GM10266 (cell line): Measurements from ENCODE around the gene CARS1.

Experiments used
- DNase-seq: peaks from one replicate; pipeline ENCODE4 v3.0.0; 2012; ENCODE audit errors: extremely low spot score
- CTCF ChIP-seq: IDR thresholded peaks from 2 replicates; pipeline ENCODE4 v1.5.1; 2012; ENCODE audit warnings: mild to moderate bottlenecking, low read depth; ENCODE audit not compliant: control insufficient read depth, insufficient read depth; ENCODE audit errors: missing control alignments

Gene CARS1

DNA sequence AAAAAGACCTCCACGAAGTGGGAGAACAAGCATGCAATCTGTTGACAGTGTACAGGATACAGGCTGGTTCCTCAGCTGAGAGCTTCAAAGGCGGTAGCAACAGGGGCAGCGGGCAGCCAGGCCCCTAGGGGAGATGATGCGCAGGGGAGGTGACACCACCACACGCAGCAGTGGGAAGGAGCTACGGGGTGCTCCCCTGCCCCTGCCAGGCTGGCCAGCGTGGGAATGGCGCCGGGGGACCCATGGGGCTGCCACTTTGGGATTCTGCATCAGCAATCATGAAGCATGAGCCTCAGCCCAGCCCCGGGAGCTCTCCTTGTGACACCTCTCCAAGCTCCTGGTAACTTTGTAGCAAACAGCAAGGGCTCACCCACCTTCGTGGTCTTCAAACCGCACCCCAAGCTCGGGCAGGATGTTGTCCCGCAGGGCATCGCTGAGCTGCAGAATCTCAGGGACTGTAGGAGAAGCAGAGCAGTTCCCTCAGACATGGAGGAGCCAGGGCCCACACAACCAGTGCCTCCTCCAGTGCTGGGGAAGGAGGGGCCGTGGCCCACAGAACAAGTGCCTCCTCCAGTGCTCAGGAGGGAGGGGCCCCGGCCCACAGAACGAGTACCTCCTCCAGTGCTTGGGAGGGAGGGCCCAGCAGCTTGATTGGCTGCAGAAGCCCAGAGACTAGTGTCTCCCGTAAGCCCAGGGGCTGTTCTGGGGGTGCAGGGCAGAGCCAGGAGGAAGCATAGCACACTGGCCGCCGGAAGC is 50.5 kb downstream of the CARS1 start:
- no peak for TF ChIP-seq CTCF
- no peak for DNase-seq

DNA sequence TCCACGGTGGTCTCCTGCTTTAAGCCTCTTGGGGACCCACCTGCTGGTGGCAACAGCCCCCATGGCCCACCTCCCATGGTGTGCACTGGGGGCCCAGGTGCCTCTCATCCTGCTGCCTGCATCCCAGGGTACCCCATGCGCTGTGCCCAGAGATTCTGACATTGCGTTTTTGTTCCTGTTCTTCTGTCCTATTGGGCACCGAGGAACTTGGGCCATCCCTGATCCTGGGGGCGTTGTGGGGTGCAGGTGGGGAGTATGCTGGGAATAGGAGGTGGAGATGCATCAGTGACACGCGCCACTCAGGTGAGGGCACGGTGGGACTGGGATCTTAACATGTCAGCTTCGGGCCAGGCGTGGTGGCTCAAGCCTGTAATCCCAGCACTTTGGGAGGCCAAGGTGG is 52.7 kb downstream of the CARS1 start:
- no peak for TF ChIP-seq CTCF
- no peak for DNase-seq

GRCh38 chr11:3003396-3004231 is 53.6 kb downstream of the CARS1 start:
- TF ChIP-seq CTCF = no peak
- DNase-seq = no peak

- TF ChIP-seq CTCF = no peak
- no peak for DNase-seq
Measured at GRCh38 chr11:3002871-3003270, 54.4 kb downstream of the CARS1 start.

- no peak for TF ChIP-seq CTCF
Measured at GRCh38 chr11:3002351-3002861, 54.8 kb downstream of the CARS1 start.

DNA sequence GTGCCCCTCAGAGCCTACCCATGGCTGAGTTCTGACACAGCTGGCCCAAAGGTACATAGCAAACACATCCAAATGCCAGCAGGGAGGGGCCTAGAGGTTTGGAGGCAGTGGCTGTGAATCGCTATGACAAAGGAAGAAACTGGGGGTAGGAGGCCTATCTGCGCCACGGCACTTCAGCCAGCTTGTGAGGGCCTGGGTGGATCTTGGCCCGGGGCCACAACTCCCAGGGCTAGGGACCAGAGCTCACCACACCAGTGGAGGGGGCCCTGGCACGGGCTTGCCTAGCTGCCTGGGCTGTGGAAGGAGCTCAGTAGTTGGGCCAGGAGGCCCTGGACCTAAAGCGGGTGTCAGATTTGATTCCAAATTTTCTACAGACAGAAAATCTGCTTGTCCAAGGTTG is 55.7 kb downstream of the CARS1 start:
- no peak for DNase-seq
- TF ChIP-seq CTCF = no peak

More at GRCh38 chr11:3002351-3002861, 54.8 kb downstream of the CARS1 start:
- DNase-seq = no peak
